GM21717 (cell line): ENCODE data around the gene ADI1.

Experiments
- ATAC-seq: cut with Tn5 transposase; IDR thresholded peaks from one replicate; pipeline ENCODE4 v1.9.1; 2021; ENCODE audit warnings: mild to moderate bottlenecking, moderate library complexity; ENCODE audit not compliant: unreplicated experiment

ADI1 gene

DNA sequence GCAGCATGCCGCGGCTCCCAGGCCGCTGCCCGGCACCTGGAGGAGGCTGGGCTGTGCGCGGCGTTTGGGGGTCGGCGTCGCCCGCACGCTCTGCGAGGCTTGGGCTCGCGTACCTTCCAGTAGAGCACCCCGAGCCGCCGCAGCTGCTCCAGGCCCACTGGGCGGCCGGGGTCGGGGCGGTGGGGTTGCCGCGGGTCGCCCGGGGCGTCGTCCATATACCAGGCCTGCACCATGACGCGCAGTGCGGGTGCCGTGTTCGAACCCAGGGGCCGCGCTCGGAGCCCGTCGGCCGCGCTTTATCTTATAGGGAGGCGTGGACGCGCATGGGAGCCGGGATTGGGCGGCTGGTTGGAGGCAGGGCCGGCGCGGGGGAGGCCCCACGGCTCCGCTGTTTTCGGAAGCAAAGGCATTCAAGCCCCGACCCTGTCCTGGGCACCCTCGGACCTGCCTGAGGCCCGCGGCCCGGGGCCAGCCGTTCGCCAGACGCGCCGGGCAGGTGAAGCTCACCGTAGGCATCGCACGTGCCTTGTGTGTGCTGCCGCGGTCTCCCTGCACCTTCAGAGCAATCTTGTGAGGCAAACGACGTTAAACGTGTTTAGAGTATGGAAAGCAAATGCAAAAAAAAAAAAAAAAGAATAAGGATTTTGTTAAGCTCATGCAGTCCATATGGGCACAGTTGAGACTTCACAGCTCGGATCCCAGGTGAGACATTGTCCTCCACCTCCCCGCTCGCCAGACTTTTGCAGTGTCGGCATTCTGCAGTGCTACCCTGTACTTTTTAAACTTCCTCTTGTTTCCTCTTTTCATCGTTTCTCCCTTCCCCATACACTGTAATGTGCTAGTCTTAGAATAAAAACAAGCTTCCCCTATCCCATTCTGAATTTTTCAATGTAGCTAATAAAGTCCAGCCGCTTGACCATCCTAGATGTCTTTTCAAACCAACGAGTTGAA, at the start of gene ADI1:
Gene ADI1 (minus strand): TSS at position 277 of the 951 bp plus-strand sequence. CDS start 44 bp downstream, at position 233.
- peak; percentile 71 for ATAC-seq

DNA sequence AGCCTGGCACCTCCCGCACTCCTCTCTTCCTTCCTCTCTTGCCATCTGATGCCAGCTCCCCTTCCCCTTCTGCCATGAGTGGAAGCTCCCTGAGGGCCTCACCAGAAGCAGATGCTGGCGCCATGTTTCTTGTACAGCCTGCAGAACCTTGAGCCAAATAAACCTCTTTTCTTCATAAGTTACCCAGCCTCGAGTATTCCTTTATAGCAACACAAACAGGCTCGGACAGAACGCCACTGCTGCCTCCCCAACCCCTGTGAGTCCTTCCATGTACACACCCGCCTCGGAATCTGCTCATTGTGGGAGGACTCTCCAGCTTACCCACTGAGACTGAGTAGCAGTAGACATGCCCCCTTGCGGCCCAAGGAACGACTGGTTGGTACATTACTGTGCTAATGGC, 47.5 kb upstream of the ADI1 start:
- ATAC-seq = no peak

DNA sequence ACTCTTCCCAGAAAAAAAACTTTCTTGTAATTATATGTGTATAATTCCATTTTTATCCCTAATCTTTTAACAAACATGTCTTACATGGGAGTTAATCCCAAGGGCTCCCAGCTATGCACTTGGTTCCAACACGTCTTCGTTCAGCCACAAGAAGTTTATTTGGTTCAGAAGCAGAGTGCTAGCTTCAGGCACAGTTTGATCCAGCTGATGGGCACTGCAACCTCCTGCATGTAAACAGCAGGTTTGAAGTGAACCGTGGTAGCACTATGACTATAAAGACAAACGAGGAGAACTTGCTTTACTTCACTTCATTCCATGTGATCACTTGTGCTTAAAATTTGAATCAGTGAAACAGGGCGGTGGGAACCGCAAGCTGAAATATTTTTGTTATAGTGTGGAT, 45.8 kb upstream of the ADI1 start:
- no peak for ATAC-seq

GRCh38 chr2:3563521-3563976, 44.2 kb upstream of the ADI1 start:
- ATAC-seq = peak; percentile 59

GRCh38 chr2:3558205-3559014, 39.1 kb upstream of the ADI1 start, which contains the start of gene RNASEH1:
TSS of gene RNASEH1 (minus strand) at chr2:3558333. CDS start at chr2:3558260, 73 bp downstream.
- ATAC-seq = peak; percentile 96

- peak; percentile 27 for ATAC-seq
Measured at GRCh38 chr2:3557639-3558204, 38.4 kb upstream of the ADI1 start.

DNA sequence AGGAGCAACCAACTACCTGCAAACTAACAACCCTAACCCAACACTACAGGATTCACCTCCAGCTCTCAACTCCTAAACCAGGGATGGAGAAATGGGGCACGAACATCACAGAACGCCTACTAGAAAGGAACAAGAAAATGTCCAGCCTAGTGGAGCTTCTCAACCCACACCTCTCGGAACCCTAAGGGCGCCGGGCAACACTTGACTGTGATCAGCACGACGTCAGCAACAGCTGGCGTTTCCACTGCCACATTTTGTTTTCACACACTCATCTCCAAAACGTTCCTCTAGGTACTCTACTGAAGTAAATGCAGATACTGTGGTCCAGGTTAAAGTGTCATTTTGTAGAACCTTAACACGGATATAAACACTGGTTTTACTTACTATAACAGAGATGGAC, 34.6 kb upstream of the ADI1 start:
- no peak for ATAC-seq

DNA sequence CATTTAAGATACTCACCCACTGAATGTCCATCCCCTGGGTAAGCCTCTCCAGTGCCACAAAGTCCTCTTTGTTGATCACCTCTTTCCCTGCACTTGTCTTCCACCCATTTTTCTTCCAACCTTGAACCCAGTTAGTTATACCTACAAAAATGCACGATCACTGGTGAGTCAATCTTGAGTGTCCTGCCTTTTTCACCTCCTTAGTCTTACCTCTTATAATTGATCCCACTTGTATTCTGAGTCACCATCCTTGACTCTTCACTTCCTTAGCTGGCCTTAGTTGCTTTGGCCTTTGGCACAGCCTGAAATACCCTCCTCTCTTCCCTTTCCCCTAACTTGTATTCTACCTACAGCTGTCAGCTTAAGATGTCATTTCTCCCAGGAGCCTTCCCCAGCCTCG, 28.6 kb upstream of the ADI1 start:
- no peak for ATAC-seq

DNA sequence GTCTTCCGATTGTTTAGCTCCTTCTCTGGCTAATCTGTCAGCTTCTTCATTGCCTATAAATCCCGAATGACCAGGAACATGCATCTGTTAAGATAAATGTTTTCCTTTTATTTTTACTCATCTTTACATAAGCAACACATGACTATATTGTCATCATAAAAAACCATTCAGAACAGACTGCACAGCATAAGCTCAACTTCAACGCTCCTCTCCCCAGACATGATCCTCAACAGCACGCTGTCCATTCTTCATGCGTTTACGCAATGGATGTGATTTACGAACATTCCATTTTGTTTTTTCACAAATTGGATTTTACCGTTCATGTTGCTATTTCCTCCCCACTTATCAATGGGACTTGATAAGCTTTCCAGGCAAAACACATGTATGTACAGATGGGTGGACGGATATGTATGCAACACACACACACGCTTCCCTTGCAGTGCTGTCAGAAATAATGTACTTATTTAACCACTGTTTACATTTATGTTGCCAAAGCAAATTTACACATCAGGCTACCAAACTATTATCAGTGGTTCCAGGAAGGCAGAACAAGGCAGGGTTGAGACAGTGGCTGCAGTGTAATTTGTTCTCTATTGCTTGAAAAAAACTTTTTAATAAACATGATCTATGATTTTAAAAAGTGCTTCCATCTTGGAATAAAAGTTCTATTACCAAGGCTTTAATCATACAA, 26.6 kb upstream of the ADI1 start:
- ATAC-seq = no peak

GRCh38 chr2:3543023-3543683, 23.8 kb upstream of the ADI1 start:
- no peak for ATAC-seq

GRCh38 chr2:3542107-3542506, 22.8 kb upstream of the ADI1 start:
- no peak for ATAC-seq

DNA sequence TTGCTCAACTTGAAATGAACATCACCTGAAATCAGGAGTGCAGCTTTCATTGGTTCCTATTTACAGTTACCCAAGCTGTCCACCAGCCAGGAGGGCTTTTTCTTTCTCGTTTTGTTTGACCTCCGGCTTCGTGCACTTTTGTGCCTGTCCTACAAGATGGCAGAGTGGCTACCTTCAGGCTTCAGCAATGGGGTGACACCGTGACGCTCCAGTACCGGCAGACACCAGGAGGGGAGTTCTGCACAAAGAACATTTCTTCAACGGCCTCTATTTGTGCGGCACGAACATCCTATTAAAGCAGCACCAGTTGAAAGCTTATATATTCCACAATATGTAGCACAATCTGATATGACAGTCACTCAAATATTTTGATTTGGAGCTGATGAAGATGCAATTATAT, 20.5 kb upstream of the ADI1 start:
- no peak for ATAC-seq

DNA sequence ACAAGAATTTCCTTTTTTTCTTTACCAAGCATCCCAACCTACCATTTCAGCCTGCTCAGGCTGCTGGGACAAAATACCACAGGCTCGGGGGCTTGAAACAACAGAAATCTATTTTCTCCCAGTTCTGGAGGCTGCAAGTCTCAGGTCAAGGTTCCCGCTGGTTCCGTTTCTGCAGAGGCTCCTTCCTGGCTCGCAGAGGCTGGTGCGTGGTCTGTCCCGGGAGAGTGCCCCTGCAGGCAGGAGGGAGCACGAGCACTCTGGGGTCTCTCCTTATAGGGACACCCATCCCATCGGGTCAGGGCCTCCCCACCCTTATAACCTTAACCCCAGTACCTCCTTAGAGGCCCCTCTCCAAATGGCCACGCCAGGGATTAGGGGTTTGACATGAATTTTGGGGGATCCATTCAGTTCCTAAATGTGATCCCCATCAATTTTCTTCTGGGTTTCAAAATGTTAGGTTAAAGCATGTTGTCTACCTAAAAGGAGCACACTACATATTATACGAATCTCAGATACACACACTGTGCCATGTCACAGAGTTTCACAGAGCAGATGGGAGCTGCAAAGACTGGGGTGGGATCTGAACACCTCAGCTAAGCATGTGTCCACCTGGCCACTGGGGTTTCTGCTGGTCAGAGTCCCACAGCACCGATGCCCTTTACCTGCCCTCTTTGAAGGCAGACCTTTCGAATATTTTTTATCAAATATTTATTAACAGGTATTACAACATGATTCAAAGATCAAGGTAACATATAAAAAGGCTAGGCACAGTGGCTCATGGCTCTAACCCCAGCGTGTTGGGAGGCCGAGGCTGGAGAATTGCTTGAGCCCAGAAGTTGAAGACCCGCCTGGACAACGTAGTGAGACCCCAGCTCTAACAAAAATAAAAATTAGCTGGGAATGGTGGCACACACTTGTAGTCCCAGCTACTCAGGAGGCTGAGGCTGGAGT, 17.6 kb upstream of the ADI1 start:
- peak; percentile 57 for ATAC-seq

- ATAC-seq = no peak
Measured at GRCh38 chr2:3535794-3536681, 16.7 kb upstream of the ADI1 start.

DNA sequence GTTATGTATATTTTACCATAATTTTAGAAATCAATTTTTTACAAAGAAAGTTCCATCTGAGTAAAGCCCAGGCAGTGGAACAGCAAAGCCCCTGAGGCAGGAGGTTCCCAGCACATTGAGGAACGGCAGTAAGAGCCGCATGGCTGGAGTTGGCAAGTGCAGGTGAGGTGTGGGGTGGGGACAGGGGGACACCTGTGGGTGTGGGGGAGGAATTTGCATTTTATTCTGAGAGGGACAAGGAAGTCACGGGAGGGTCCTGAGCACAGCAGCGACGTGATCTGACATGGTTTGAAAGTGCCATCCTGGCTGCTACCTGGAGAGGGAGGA, 16.1 kb upstream of the ADI1 start:
- ATAC-seq = no peak

- ATAC-seq = no peak
Measured at GRCh38 chr2:3534251-3534814, 15.0 kb upstream of the ADI1 start.

DNA sequence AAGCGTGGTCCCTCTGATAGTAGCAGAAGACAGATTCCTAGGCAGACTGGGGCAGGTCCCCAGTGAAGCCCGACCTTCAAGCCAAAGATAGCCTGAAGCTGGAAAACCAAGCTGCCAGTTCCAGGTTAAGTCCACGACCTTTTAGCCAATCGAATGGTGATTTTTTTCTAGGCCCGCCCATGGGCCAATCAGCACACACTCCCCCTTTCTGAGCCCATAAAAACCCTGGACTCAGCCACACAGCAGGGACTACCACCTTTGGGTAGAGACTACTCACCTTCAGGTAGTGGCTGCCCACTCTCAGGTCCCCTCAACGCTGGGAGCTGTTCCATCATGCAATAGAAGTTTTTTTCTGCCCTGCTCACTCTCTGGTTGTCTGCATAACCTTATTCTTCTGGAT, 14.5 kb upstream of the ADI1 start:
- no peak for ATAC-seq

DNA sequence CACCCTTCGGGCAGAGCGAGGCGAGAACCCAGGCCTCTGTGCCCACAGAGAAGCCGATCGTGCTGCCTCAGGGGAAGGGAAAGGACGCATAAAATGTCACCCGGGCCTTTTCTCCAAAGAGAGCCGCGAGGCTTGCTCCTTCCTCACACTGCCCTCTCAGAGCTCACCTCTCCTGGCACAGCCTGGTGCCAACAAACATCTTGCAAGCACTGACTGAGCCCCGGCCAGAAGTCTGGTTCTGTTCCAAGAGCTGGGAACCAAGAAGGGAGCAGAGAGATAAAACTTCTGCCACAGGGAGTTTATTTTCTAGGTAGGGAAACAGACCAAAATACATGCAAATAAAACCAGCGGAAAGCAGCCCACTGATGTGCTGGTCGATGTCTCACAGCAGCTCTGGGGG, 13.6 kb upstream of the ADI1 start:
- ATAC-seq = no peak
